Osteoblast (primary cell): Measurements from ENCODE around the gene ZNF483. TPM values are rescaled to one million over a fixed set of nuclear protein-coding genes. Genes with fewer than 3 reads are reported as not detected.

ENCODE experiments used
- DNase-seq: peaks from one replicate; pipeline ENCODE4 v3.0.0; 2011; ENCODE audit warnings: low spot score, mixed read lengths; ENCODE audit not compliant: insufficient read length; ENCODE audit errors: missing footprints
- H2AFZ ChIP-seq: 2 replicates; pipeline ENCODE4 v1.6.0; 2011; ENCODE audit warnings: mild to moderate bottlenecking, low read length
- H3K27ac ChIP-seq: 2 replicates; pipeline ENCODE4 v1.5.1; 2011; ENCODE audit warnings: mild to moderate bottlenecking, low read depth, low read length, moderate library complexity
- H3K27me3 ChIP-seq: 2 replicates; pipeline ENCODE4 v1.6.0; 2012; ENCODE audit warnings: mild to moderate bottlenecking, control low read depth, inconsistent platforms, low read length, moderate library complexity; ENCODE audit not compliant: insufficient read depth
- H3K36me3 ChIP-seq: 2 replicates; pipeline ENCODE4 v1.5.1; 2011; ENCODE audit warnings: mild to moderate bottlenecking, low read length, control low read depth, moderate library complexity; ENCODE audit not compliant: insufficient read depth
- H3K4me1 ChIP-seq: 2 replicates; pipeline ENCODE4 v1.5.1; 2011; ENCODE audit warnings: mild to moderate bottlenecking, low read length, control low read depth, moderate library complexity; ENCODE audit not compliant: insufficient read depth
- H3K4me2 ChIP-seq: 2 replicates; pipeline ENCODE4 v1.6.0; 2011; ENCODE audit warnings: mild to moderate bottlenecking, low read length; ENCODE audit not compliant: insufficient read depth
- H3K4me3 ChIP-seq: fragments of 200-600 bp; sonication (generic); 3 replicates; pipeline ENCODE4 v1.5.1; 2012; ENCODE audit warnings: mild to moderate bottlenecking, low read length, inconsistent platforms; ENCODE audit not compliant: insufficient read depth
- H3K79me2 ChIP-seq: 2 replicates; pipeline ENCODE4 v1.6.0; 2012; ENCODE audit warnings: mild to moderate bottlenecking, low read length, control low read depth, inconsistent platforms; ENCODE audit not compliant: insufficient read depth
- H3K9me3 ChIP-seq: 2 replicates; pipeline ENCODE4 v1.5.1; 2011; ENCODE audit warnings: low read depth, low read length, control low read depth
- H4K20me1 ChIP-seq: 2 replicates; pipeline ENCODE4 v1.6.0; 2012; ENCODE audit warnings: mild to moderate bottlenecking, low read length, control low read depth; ENCODE audit not compliant: insufficient read depth
- CTCF ChIP-seq: IDR thresholded peaks from 2 replicates; pipeline ENCODE4 v1.5.1; 2011; ENCODE audit warnings: mild to moderate bottlenecking, low read depth, low read length, moderate library complexity; ENCODE audit errors: extremely low read depth
- total RNA-seq: library from RNA; depleted of rRNA; stranded (reverse); fragments of >200 nt; gene quantifications from 2 replicates; pipeline ENCODE4 v1.2.3, GENCODE V29; 2012

ZNF483 gene
- total RNA-seq, 1 donor, result 6.2 TPM

GRCh38 chr9:111481885-111482636 lies 42.9 kb upstream of the ZNF483 start:
- peak overlapping the region; percentile 82 for H3K27ac ChIP-seq
- H3K4me3 ChIP-seq, result peak overlapping the region; percentile 97
- H4K20me1 ChIP-seq, result peaks cover 39% of the 10 kb centered on the region
- no peaks in the 10 kb centered on the region for H3K36me3 ChIP-seq
- no peaks in the 10 kb centered on the region for H3K9me3 ChIP-seq
- peak; percentile 84 for DNase-seq
- H2AFZ ChIP-seq, result peak overlapping the region; percentile 72
- peak overlapping the region; percentile 96 for H3K4me2 ChIP-seq
- H3K79me2 ChIP-seq, result peaks cover 61% of the 10 kb centered on the region
- no peaks in the 10 kb centered on the region for H3K27me3 ChIP-seq
- peaks cover 9% of the 10 kb centered on the region for H3K4me1 ChIP-seq
- TF ChIP-seq CTCF, result no peak

DNA sequence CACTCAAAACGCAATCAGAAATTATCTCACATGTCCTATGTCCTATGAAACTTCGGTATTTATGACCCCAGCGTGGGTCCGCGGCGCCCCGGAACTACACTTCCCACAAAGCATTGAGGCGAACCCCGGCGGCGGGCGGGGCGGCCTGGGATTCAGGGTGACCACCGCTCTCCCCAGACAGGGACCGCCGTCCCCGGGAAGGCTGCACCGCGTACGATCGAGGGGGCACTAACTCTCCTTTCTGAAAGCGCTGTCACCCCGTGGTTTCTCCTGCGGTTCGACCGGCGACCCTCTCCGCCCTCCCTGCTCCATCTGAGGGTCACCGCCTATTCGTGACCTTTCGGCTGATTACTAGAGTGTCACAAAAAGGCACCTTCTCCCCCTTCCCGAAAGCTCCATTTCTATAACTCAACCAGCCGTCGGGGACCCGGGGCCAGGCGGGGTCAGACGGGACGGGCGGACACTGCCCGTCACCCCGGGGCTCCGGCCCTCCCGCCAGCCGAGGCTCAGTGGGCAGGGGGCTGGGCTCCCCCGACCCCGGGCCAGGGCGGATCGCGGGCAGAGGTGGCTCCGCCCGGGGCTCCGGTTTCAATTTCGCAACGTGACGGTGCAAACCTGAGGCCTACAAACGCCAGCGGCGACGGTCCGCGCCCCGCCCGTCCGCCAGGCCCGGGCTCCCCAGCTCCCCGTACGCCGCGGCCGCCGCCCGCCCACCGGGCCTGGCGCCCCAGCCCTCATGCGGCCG lies 42.1 kb upstream of the ZNF483 start:
- peak; percentile 95 for DNase-seq
- H3K27ac ChIP-seq, result peak overlapping the region; percentile 82
- H3K36me3 ChIP-seq, result no peaks in the 10 kb centered on the region
- TF ChIP-seq CTCF, result no peak
- peak overlapping the region; percentile 97 for H3K4me3 ChIP-seq
- H3K9me3 ChIP-seq, result no peaks in the 10 kb centered on the region
- peaks cover 52% of the 10 kb centered on the region for H3K79me2 ChIP-seq
- peak overlapping the region; percentile 94 for H2AFZ ChIP-seq
- peaks cover 9% of the 10 kb centered on the region for H3K4me1 ChIP-seq
- no peaks in the 10 kb centered on the region for H3K27me3 ChIP-seq
- H4K20me1 ChIP-seq, result peaks cover 32% of the 10 kb centered on the region
- peak overlapping the region; percentile 96 for H3K4me2 ChIP-seq

- TF ChIP-seq CTCF, result no peak
- Histone ChIP-seq H3K27ac (no peak overlapping the region), H3K79me2 (peaks cover 47% of the 10 kb centered on the region), H3K4me1 (peaks cover 9% of the 10 kb centered on the region), H3K9me3 (no peaks in the 10 kb centered on the region), H3K4me2 (peak overlapping the region; percentile 96), H3K27me3 (no peaks in the 10 kb centered on the region), H4K20me1 (peaks cover 32% of the 10 kb centered on the region), H3K4me3 (peak overlapping the region; percentile 97), H2AFZ (no peak overlapping the region), H3K36me3 (no peaks in the 10 kb centered on the region)
- DNase-seq, result peak; percentile 88
Measured at GRCh38 chr9:111483439-111483857, 41.5 kb upstream of the ZNF483 start.
